Fibroblast of lung (primary cell): ENCODE measurements around the gene NCKAP5. TPM values are rescaled to one million over a fixed set of nuclear protein-coding genes. Genes with fewer than 3 reads are reported as not detected.

Experiments
- DNase-seq, 2 donors: peaks; one replicate each; pipeline versions ENCODE4 v3.0.0 to v3.0.0-alpha.2; 2010; ENCODE audit warnings: low read depth in 2 of 2
- H2AFZ ChIP-seq: 2 replicates; pipeline ENCODE4 v1.5.1; 2012; ENCODE audit warnings: low read length, control low read depth, inconsistent platforms
- H3K27ac ChIP-seq: 2 replicates; pipeline ENCODE4 v1.5.1; 2011; ENCODE audit warnings: low read length, control low read depth; ENCODE audit not compliant: insufficient read depth
- H3K27me3 ChIP-seq: 2 replicates; pipeline ENCODE4 v1.5.1; 2011; ENCODE audit warnings: mild to moderate bottlenecking, low read length; ENCODE audit not compliant: control insufficient read depth, insufficient read depth
- H3K36me3 ChIP-seq: 2 replicates; pipeline ENCODE4 v1.5.1; 2011; ENCODE audit warnings: low read length; ENCODE audit not compliant: control insufficient read depth, insufficient read depth
- H3K4me1 ChIP-seq: 2 replicates; pipeline ENCODE4 v1.5.1; 2011; ENCODE audit warnings: low read length; ENCODE audit not compliant: control insufficient read depth, insufficient read depth; ENCODE audit errors: extremely low read depth
- H3K4me2 ChIP-seq: 2 replicates; pipeline ENCODE4 v1.5.1; 2011; ENCODE audit warnings: low read length, control low read depth; ENCODE audit not compliant: insufficient read depth; ENCODE audit errors: extremely low read depth
- H3K4me3 ChIP-seq, 4 experiments: fragments of 200-600 bp in 1 of 4; sonication (generic) in 1 of 4; replicated peaks in 1 of 4; 2 replicates each; pipeline ENCODE4 v1.5.1; 2011 to 2016; ENCODE audit warnings: low read length in 4 of 4, low read depth in 3 of 4, mild to moderate bottlenecking in 3 of 4, control low read depth in 2 of 4, inconsistent platforms in 1 of 4, mixed read lengths in 1 of 4; ENCODE audit not compliant: insufficient read depth in 1 of 4; ENCODE audit errors: control extremely low read depth in 1 of 4
- H3K79me2 ChIP-seq: 2 replicates; pipeline ENCODE4 v1.5.1; 2012; ENCODE audit warnings: mild to moderate bottlenecking, low read length, inconsistent platforms; ENCODE audit not compliant: control insufficient read depth, insufficient read depth
- H3K9ac ChIP-seq: 2 replicates; pipeline ENCODE4 v1.5.1; 2011; ENCODE audit warnings: mild to moderate bottlenecking, low read length, control low read depth; ENCODE audit not compliant: insufficient read depth
- H3K9me3 ChIP-seq: 2 replicates; pipeline ENCODE4 v1.5.1; 2012; ENCODE audit warnings: low read depth, low read length; ENCODE audit not compliant: control insufficient read depth, insufficient read depth
- H4K20me1 ChIP-seq: 2 replicates; pipeline ENCODE4 v1.5.1; 2011; ENCODE audit warnings: low read length; ENCODE audit not compliant: control insufficient read depth, insufficient read depth; ENCODE audit errors: extremely low read depth
- CTCF ChIP-seq, 2 donors: IDR thresholded peaks in 1 of 2; conservative IDR thresholded peaks in 1 of 2; 1 replicate in 1 of 2; 2 replicates in 1 of 2; pipeline ENCODE4 v1.5.1; 2011 to 2012; ENCODE audit warnings: low read length in 2 of 2, control low read depth in 1 of 2, inconsistent platforms in 1 of 2, low read depth in 1 of 2, mild to moderate bottlenecking in 1 of 2
- EZH2 ChIP-seq: IDR thresholded peaks from 2 replicates; pipeline ENCODE4 v1.5.1; 2012; ENCODE audit warnings: low read length, control low read depth, mild to moderate bottlenecking; ENCODE audit errors: missing control alignments
- polyA plus RNA-seq, 2 donors: library from polyadenylated mRNA; depleted of rRNA in 1 of 2; stranded (reverse) in 1 of 2; unstranded in 1 of 2; fragments of >200 nt; gene quantifications; 2 replicates each; pipeline ENCODE4 v1.2.1, GENCODE V29; 2011 to 2012; ENCODE audit warnings: missing spikeins in 1 of 2
- total RNA-seq: library from RNA; depleted of rRNA; stranded (reverse); fragments of >200 nt; gene quantifications from 2 replicates; pipeline ENCODE4 v1.2.1, GENCODE V29; 2014

The NCKAP5 gene
- total and polyA plus RNA-seq, 2 donors (not counting 1 experiment from before 2014, with no cell fraction given) = 2.6 to 6.2 TPM

- Histone ChIP-seq H3K9me3 (no peaks in the 10 kb centered on the region), H3K27ac (no peak overlapping the region), H3K4me2 (no peak overlapping the region), H3K79me2 (no peaks in the 10 kb centered on the region), H3K9ac (no peak overlapping the region), H3K4me3 (no peak overlapping the region), H3K4me1 (no peaks in the 10 kb centered on the region), H4K20me1 (no peaks in the 10 kb centered on the region), H3K36me3 (no peaks in the 10 kb centered on the region), H2AFZ (no peak overlapping the region), H3K27me3 (no peaks in the 10 kb centered on the region)
- TF ChIP-seq CTCF (conservative IDR thresholded peaks at IDR 0.05 in 1 of 2, IDR thresholded peaks at IDR 0.05 in 1 of 2; ENCODE audit: low read depth in 1 of 2, low read length in 2 of 2) = no peak
- no peak for TF ChIP-seq EZH2
- peak; percentile 5 to 59 for DNase-seq
Measured at GRCh38 chr2:133062931-133063665, 505.2 kb downstream of the NCKAP5 start.

- Histone ChIP-seq H3K27ac (no peak overlapping the region), H3K4me2 (no peak overlapping the region), H3K36me3 (no peaks in the 10 kb centered on the region), H3K9me3 (no peaks in the 10 kb centered on the region), H3K9ac (no peak overlapping the region), H3K4me3 (no peak overlapping the region), H4K20me1 (no peaks in the 10 kb centered on the region), H3K79me2 (no peaks in the 10 kb centered on the region), H2AFZ (no peak overlapping the region), H3K4me1 (no peaks in the 10 kb centered on the region), H3K27me3 (no peaks in the 10 kb centered on the region)
- peak in 1 of 2 donors; percentile 7 for DNase-seq
- TF ChIP-seq EZH2 = no peak
- TF ChIP-seq CTCF (conservative IDR thresholded peaks at IDR 0.05 in 1 of 2, IDR thresholded peaks at IDR 0.05 in 1 of 2; ENCODE audit: low read depth in 1 of 2, low read length in 2 of 2) = no peak
Measured at GRCh38 chr2:133061874-133062593, 506.2 kb downstream of the NCKAP5 start.

- H3K27me3 ChIP-seq = no peaks in the 10 kb centered on the region
- no peak overlapping the region for H3K9ac ChIP-seq
- H2AFZ ChIP-seq = no peak overlapping the region
- TF ChIP-seq EZH2 = no peak
- TF ChIP-seq CTCF (conservative IDR thresholded peaks at IDR 0.05 in 1 of 2, IDR thresholded peaks at IDR 0.05 in 1 of 2; ENCODE audit: low read depth in 1 of 2, low read length in 2 of 2) = no peak
- H3K4me1 ChIP-seq = no peaks in the 10 kb centered on the region
- no peaks in the 10 kb centered on the region for H3K36me3 ChIP-seq
- no peaks in the 10 kb centered on the region for H3K79me2 ChIP-seq
- no peaks in the 10 kb centered on the region for H3K9me3 ChIP-seq
- H4K20me1 ChIP-seq = no peaks in the 10 kb centered on the region
- no peak overlapping the region for H3K4me2 ChIP-seq
- peak in 1 of 2 donors; percentile 87 for DNase-seq
- H3K4me3 ChIP-seq = no peak overlapping the region
- no peak overlapping the region for H3K27ac ChIP-seq
Measured at GRCh38 chr2:133054297-133054696, 514.0 kb downstream of the NCKAP5 start.
